Mononuclear cell (primary cell): ENCODE data around the gene KCNC1. TPM values are rescaled to one million over a fixed set of nuclear protein-coding genes. Genes with fewer than 3 reads are reported as not detected.

Source experiments
- H3K27me3 ChIP-seq: 2 replicates; pipeline ENCODE4 v1.6.0; 2011; ENCODE audit warnings: low read length, control low read depth; ENCODE audit not compliant: insufficient read depth
- H3K4me1 ChIP-seq: 2 replicates; pipeline ENCODE4 v1.5.1; 2011; ENCODE audit warnings: mild to moderate bottlenecking, low read length, control low read depth; ENCODE audit not compliant: insufficient read depth
- H3K4me3 ChIP-seq: 2 replicates; pipeline ENCODE4 v1.5.1; 2011; ENCODE audit warnings: mild to moderate bottlenecking, low read length, moderate library complexity
- H3K9me3 ChIP-seq: 2 replicates; pipeline ENCODE4 v1.5.1; 2011; ENCODE audit warnings: low read depth, mild to moderate bottlenecking, control low read depth, low read length
- total RNA-seq: library from RNA; depleted of rRNA; stranded (reverse); fragments of >200 nt; gene quantifications from one replicate; pipeline ENCODE4 v1.2.3, GENCODE V29; 2012

Gene KCNC1
- total RNA-seq, 1 donor, result under 0.01 TPM

GRCh38 chr11:17740649-17741235 lies 6.2 kb downstream of the KCNC1 start:
- H3K9me3 ChIP-seq, result no peaks in the 10 kb centered on the region
- peaks cover 22% of the 10 kb centered on the region for H3K27me3 ChIP-seq
- H3K4me3 ChIP-seq, result no peak overlapping the region
- no peaks in the 10 kb centered on the region for H3K4me1 ChIP-seq

- H3K4me1 ChIP-seq, result no peaks in the 10 kb centered on the region
- H3K9me3 ChIP-seq, result no peaks in the 10 kb centered on the region
- H3K4me3 ChIP-seq, result no peak overlapping the region
- peaks cover 17% of the 10 kb centered on the region for H3K27me3 ChIP-seq
Measured at GRCh38 chr11:17741487-17741886, 6.9 kb downstream of the KCNC1 start.

DNA sequence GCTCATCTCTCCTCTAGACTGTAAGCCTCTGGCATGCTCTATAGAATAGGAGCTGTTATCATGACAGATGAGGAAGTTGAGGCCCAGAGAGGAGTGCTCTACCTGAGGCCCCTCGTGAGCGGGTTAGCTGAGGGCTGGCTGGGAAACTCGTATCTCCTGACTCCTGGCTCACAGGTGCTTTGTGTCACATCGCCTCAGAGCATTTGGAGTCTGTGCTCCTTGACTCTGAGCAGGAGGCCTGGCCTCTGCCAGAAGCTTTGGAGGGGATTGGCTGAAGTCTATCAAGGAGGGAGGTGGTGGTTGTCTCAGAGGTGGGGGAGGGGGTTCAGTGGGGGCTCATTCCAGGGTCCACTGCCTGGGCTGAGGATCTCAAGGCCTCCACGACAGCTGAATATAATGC lies 7.4 kb downstream of the KCNC1 start:
- peaks cover 11% of the 10 kb centered on the region for H3K27me3 ChIP-seq
- H3K9me3 ChIP-seq, result no peaks in the 10 kb centered on the region
- H3K4me1 ChIP-seq, result no peaks in the 10 kb centered on the region
- H3K4me3 ChIP-seq, result no peak overlapping the region

DNA sequence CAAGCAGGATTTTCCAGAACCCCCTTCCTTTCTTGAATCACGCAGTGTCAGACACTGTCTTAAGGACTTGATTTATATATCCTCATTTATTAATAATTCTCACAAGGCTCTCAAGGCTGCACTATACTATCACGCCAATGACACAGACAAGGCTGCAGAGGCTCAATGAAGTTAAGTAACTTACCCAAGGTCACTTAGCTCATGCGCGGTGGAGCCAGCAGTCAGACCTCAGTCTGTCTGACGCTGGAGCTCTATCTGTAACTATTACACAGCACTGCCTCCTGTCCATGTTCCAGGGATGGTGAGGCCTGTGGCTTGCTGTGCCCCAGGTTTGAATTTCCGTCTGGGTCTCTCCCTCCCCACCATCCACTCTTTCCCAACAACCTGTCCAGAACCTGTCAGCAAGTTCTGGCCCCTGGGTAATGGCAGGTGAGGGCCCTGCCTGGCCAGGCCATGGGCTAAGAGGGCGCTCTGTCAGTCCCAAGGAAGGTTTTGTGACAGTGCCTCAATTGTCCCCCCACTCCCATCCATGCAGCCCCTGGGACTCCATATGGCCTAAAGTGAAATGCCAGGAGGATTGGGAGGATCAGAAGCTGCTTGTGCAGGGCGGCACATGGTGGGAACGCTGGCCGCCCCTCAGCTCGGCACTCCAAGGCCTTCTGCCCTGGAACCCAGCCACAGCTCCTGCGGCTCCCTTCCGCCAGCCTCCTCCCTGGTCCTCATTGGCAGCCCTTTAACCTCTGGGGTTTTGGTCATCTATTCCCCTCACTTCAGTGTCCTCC lies 8.6 kb downstream of the KCNC1 start:
- H3K4me3 ChIP-seq, result no peak overlapping the region
- H3K9me3 ChIP-seq, result no peaks in the 10 kb centered on the region
- no peaks in the 10 kb centered on the region for H3K4me1 ChIP-seq
- peaks cover 5% of the 10 kb centered on the region for H3K27me3 ChIP-seq

DNA sequence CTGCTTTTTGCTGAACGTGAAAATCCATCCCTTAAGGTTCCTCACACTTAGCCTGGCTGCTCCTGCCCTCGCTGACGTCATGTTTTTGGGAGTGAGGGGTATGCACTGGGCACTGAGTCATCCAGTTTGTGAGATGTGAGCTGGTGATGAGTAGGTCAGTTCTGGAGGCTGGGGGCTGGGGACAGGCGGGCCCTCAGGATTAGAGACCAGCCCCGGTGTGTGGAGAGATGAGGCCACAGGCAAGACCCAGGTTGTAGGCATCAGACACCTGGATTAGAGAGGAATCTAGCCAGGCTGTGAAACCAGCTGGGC lies 9.2 kb downstream of the KCNC1 start:
- H3K27me3 ChIP-seq, result peaks cover 5% of the 10 kb centered on the region
- no peak overlapping the region for H3K4me3 ChIP-seq
- H3K9me3 ChIP-seq, result no peaks in the 10 kb centered on the region
- no peaks in the 10 kb centered on the region for H3K4me1 ChIP-seq

- Histone ChIP-seq H3K4me1 (no peaks in the 10 kb centered on the region), H3K4me3 (no peak overlapping the region), H3K27me3 (peaks cover 2% of the 10 kb centered on the region), H3K9me3 (no peaks in the 10 kb centered on the region)
Measured at GRCh38 chr11:17744151-17744940, 9.8 kb downstream of the KCNC1 start.

DNA sequence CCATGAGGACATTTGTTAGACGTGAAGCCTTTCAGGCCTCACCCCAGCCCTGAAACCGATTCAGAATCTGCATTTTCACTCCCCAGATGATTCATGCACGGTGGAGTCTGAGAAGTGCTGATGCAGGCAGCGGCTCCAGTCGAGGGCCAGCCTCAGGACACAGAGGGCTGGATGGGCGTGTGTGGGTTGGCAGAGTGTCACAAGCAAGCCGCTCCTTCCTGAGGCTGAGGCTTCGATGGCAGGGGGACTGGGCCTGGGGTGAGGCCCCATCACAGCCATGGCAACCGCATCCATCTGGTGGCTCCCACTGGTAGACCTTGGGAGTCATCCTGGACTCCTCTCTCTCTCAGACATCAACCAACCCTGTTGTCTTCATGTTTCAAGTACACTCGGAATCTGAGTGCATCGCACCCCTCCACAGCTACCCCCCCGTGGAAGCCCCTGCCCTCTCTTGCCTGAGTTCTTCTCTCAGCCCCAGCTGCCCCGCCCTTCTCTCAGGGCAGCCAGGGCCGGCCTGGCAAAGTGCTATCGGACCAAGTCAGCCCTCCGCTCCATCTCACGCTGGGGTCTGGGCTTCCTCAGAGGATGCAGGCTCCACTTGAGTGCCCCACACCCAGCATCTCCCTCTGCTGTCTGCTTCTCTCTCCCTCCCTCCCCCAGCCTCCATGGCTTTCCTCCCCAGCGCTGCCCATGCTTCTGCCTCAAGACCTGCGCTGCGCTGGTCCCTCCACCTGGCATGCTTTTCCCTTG lies 10.6 kb downstream of the KCNC1 start:
- no peaks in the 10 kb centered on the region for H3K27me3 ChIP-seq
- no peak overlapping the region for H3K4me3 ChIP-seq

DNA sequence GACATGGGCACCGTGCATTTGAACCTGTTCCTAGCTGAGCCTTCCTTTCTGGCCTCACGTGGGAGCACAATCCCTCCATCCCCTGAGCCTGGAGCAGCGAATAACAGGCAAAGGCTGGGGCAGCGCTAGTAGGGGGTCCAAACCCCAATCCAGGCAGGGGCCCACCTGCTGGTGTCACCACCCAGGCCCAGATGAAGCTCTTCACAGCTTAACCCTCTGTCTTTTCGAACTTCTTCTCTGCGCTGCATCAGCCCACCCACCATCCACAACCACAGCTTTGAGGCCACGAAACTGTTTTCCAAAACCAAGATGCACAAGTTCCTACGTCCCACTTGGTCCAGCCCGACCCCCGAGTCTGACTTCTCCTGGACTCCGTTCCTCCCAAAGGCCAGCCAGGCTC lies 11.5 kb downstream of the KCNC1 start:
- Histone ChIP-seq H3K27me3 (no peaks in the 10 kb centered on the region), H3K4me3 (no peak overlapping the region), H3K4me1 (no peaks in the 10 kb centered on the region), H3K9me3 (no peaks in the 10 kb centered on the region)

More for the DNA sequence above, 10.6 kb downstream of the KCNC1 start:
- Histone ChIP-seq H3K9me3 (no peaks in the 10 kb centered on the region), H3K4me1 (no peaks in the 10 kb centered on the region)

GRCh38 chr11:17747131-17747955 lies 12.8 kb downstream of the KCNC1 start:
- Histone ChIP-seq H3K27me3 (no peaks in the 10 kb centered on the region), H3K4me1 (no peaks in the 10 kb centered on the region), H3K9me3 (no peaks in the 10 kb centered on the region), H3K4me3 (no peak overlapping the region)

GRCh38 chr11:17748044-17748443 lies 13.5 kb downstream of the KCNC1 start:
- Histone ChIP-seq H3K4me1 (no peaks in the 10 kb centered on the region), H3K27me3 (no peaks in the 10 kb centered on the region), H3K4me3 (no peak overlapping the region), H3K9me3 (no peaks in the 10 kb centered on the region)

DNA sequence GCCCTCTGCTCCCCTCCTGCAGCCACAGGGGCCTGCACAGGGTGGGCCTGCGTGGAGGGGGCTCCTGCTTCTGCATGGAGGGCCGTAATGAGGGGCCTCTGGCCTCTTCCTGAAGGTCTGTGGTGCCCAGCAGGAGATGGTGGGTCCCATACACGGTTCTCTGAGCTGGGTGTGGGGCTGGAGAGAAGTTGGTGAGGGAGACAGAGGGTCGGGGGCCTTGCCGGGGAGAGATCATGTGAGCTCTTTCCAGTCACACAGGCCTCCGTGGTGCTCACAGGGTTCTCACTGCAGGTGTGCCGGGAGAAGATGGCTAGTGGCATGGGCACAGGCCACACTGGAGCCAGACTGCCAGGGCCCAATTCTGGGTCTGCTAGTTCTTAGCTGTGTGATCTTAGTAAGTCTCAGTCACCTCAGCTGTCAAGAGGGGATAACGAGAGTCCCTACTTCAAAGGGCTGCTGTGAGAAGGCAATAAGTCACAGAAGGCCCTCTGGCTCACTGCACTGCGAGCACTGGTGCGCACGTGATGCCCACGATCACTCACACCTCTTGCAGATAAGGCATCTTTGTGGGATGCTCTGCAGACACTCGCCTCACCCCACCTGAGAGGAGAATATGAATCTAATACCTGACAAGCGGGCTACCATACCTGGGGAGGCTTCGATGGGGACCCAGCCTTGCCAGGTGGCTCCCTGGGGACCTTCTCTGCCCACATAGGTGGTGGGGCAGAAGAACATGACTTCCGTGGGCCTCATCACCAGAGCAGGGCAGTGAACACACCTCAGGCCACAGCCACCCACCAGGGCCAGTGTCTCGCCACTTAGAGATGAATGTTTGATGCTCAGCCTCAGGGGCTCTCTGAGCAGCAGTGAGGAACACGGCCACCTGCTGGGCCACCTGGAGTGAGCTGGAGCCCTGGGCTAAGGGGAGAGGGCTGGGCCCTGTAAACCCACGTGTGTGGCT lies 14.5 kb downstream of the KCNC1 start:
- Histone ChIP-seq H3K4me1 (no peaks in the 10 kb centered on the region), H3K9me3 (no peaks in the 10 kb centered on the region), H3K27me3 (no peaks in the 10 kb centered on the region), H3K4me3 (no peak overlapping the region)

DNA sequence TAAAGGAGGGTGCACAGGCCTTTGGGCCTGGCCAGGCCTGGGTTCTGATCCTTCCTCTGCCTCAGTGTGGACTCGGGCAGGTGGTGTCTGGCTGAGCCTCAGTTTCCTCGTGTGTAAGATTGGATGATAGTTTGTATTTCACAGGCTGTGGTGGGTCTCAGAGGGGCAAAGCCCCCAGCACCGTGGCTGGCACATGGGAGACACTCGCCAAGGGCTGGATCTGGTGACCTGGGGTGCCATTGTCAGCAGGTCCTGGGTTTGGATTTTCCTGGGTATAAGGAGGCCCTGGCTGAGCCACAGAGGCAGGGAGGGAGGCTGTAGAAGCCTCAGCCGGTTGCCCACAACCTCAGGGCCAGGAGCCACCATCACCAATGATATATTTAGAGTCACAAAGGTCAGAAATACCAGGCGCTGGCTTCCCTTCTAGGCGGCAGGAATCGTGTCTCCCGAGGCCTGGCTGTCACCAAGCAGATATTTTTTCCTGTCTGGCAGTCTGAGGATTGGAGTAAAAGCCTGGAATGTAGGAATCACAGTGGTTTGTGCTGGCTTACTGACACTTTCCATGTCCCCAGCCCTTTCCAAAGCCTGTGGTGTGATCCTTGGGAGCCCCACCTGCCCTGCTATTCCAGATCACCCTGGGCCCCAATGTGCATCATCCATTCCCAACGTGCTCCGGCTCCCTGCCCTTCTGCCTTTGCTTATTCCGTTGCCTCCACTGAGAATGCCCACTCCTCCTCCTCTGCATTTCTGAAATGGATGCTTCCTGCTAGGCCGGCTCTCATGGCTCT lies 15.6 kb downstream of the KCNC1 start:
- H3K4me1 ChIP-seq, result no peaks in the 10 kb centered on the region
- H3K4me3 ChIP-seq, result no peak overlapping the region
- no peaks in the 10 kb centered on the region for H3K27me3 ChIP-seq
- H3K9me3 ChIP-seq, result no peaks in the 10 kb centered on the region

- Histone ChIP-seq H3K4me1 (no peaks in the 10 kb centered on the region), H3K27me3 (no peaks in the 10 kb centered on the region), H3K9me3 (no peaks in the 10 kb centered on the region), H3K4me3 (no peak overlapping the region)
Measured at GRCh38 chr11:17750801-17751165, 16.2 kb downstream of the KCNC1 start.
